Tibial nerve (tissue), 4 donors: ENCODE data around the gene BANP. TPM values are rescaled to one million over a fixed set of nuclear protein-coding genes. Genes with fewer than 3 reads are reported as not detected.

Experiments
- DNase-seq, 2 donors: peaks; one replicate each; pipeline ENCODE4 v3.0.0-alpha.2; 2019; ENCODE audit warnings: low spot score in 2 of 2
- H3K27ac ChIP-seq, 4 donors: fragments of 200-600 bp; sonication (generic) in 3 of 4; one replicate each; pipeline ENCODE4 v1.5.1; 2017 to 2019; ENCODE audit warnings: mild to moderate bottlenecking in 1 of 4
- H3K27me3 ChIP-seq, 2 donors: fragments of 200-600 bp; sonication (generic) in 1 of 2; one replicate each; pipeline versions ENCODE4 v1.5.1 to v1.6.0; 2017 to 2019
- H3K36me3 ChIP-seq, 3 donors: fragments of 200-600 bp; sonication (generic); one replicate each; pipeline ENCODE4 v1.5.1; 2018 to 2019
- H3K4me1 ChIP-seq, 4 donors: fragments of 200-600 bp; sonication (generic) in 3 of 4; one replicate each; pipeline ENCODE4 v1.5.1; 2017 to 2019
- H3K4me3 ChIP-seq, 4 donors: fragments of 200-600 bp; sonication (generic) in 3 of 4; one replicate each; pipeline ENCODE4 v1.5.1; 2017 to 2019; ENCODE audit warnings: mild to moderate bottlenecking in 1 of 4, moderate library complexity in 1 of 4
- H3K9me3 ChIP-seq, 4 donors: fragments of 200-600 bp; sonication (generic) in 3 of 4; one replicate each; pipeline ENCODE4 v1.5.1; 2017 to 2019
- EP300 ChIP-seq, 2 donors: sonication (generic); formaldehyde crosslinking; IDR thresholded peaks; one replicate each; pipeline ENCODE4 v1.6.1; 2017; ENCODE audit warnings: antibody characterized with exemption in 2 of 2, mild to moderate bottlenecking in 1 of 2
- POLR2A ChIP-seq, 2 donors: fragments of 450-650 bp; IDR thresholded peaks; one replicate each; pipeline ENCODE4 v1.6.1; 2017; ENCODE audit warnings: antibody characterized with exemption in 2 of 2, mild to moderate bottlenecking in 2 of 2, moderate library complexity in 2 of 2
- WGBS, 2 donors: methylation state at CpG; one replicate each; pipeline ENCODE4 v1.1.5; 2018; 5-methylcytosine and 5-hydroxymethylcytosine counted together
- total RNA-seq, 4 donors: library from RNA; depleted of rRNA; stranded (reverse); fragments of >200 nt; gene quantifications; one replicate each; pipeline ENCODE4 v1.1.0, GENCODE V29; 2016
- TF ChIP-seq, protein P1 (sequence below), 5 experiments: fragments of 200-600 bp in 3 of 5; fragments of 450-650 bp in 2 of 5; sonication (generic) in 3 of 5; IDR thresholded peaks; one replicate each; pipeline ENCODE4 v1.5.1; 2016 to 2019; ENCODE audit warnings: antibody characterized with exemption in 5 of 5, mild to moderate bottlenecking in 3 of 5, moderate library complexity in 2 of 5

Gene BANP
- total RNA-seq, 4 donors from 2014 or later: 21.9 to 27.3 (median 24.6) TPM

- TF ChIP-seq POLR2A (IDR thresholded peaks at IDR 0.05): no peak
- no peak for TF ChIP-seq EP300 (IDR thresholded peaks at IDR 0.05)
- TF ChIP-seq, protein P1, sequence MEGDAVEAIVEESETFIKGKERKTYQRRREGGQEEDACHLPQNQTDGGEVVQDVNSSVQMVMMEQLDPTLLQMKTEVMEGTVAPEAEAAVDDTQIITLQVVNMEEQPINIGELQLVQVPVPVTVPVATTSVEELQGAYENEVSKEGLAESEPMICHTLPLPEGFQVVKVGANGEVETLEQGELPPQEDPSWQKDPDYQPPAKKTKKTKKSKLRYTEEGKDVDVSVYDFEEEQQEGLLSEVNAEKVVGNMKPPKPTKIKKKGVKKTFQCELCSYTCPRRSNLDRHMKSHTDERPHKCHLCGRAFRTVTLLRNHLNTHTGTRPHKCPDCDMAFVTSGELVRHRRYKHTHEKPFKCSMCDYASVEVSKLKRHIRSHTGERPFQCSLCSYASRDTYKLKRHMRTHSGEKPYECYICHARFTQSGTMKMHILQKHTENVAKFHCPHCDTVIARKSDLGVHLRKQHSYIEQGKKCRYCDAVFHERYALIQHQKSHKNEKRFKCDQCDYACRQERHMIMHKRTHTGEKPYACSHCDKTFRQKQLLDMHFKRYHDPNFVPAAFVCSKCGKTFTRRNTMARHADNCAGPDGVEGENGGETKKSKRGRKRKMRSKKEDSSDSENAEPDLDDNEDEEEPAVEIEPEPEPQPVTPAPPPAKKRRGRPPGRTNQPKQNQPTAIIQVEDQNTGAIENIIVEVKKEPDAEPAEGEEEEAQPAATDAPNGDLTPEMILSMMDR (IDR thresholded peaks at IDR 0.05): no peak
- Histone ChIP-seq H3K27me3 (no peaks in the 10 kb centered on the region), H3K27ac (no peak overlapping the region), H3K9me3 (peaks cover 0 to 21% (median 5%) of the 10 kb centered on the region in 4 donors), H3K4me3 (no peak overlapping the region), H3K36me3 (peaks cover 0 to 24% (median 0%) of the 10 kb centered on the region in 3 donors), H3K4me1 (peaks cover 0 to 14% (median 2%) of the 10 kb centered on the region in 4 donors)
- DNase-seq: no peak
- 95 to 100% methylated on average over 2 of the region's 2 CpGs for WGBS, 2 donors
Measured at GRCh38 chr16:87971933-87972332, 20.7 kb downstream of the BANP start.

- Histone ChIP-seq H3K27ac (no peak overlapping the region), H3K36me3 (peaks cover 0 to 34% (median 0%) of the 10 kb centered on the region in 3 donors), H3K4me1 (peaks cover 0 to 2% (median 0%) of the 10 kb centered on the region in 4 donors), H3K27me3 (no peaks in the 10 kb centered on the region), H3K9me3 (peaks cover 0 to 21% (median 5%) of the 10 kb centered on the region in 4 donors), H3K4me3 (no peak overlapping the region)
- no peak for TF ChIP-seq POLR2A (IDR thresholded peaks at IDR 0.05)
- TF ChIP-seq EP300 (IDR thresholded peaks at IDR 0.05): no peak
- TF ChIP-seq, protein P1 (IDR thresholded peaks at IDR 0.05): no peak
- 69 to 79% methylated on average over 3 of the region's 3 CpGs for WGBS, 2 donors
- DNase-seq: no peak
Measured at GRCh38 chr16:87973717-87974116, 22.5 kb downstream of the BANP start.

GRCh38 chr16:87974178-87974577 is 22.9 kb downstream of the BANP start:
- TF ChIP-seq POLR2A (IDR thresholded peaks at IDR 0.05) (no peak), EP300 (IDR thresholded peaks at IDR 0.05) (no peak)
- TF ChIP-seq, protein P1 (IDR thresholded peaks at IDR 0.05): no peak
- WGBS, 2 donors: 89 to 96% methylated on average over 9 of the region's 9 CpGs
- peaks cover 0 to 21% (median 5%) of the 10 kb centered on the region in 4 donors for H3K9me3 ChIP-seq
- no peaks in the 10 kb centered on the region for H3K27me3 ChIP-seq
- H3K4me1 ChIP-seq: no peaks in the 10 kb centered on the region
- H3K36me3 ChIP-seq: peaks cover 0 to 36% (median 0%) of the 10 kb centered on the region in 3 donors
- H3K27ac ChIP-seq: no peak overlapping the region
- DNase-seq: no peak
- H3K4me3 ChIP-seq: no peak overlapping the region

- no peak for DNase-seq
- peaks cover 0 to 13% (median 1%) of the 10 kb centered on the region in 4 donors for H3K9me3 ChIP-seq
- no peak overlapping the region for H3K27ac ChIP-seq
- H3K27me3 ChIP-seq: no peaks in the 10 kb centered on the region
- TF ChIP-seq, protein P1 (IDR thresholded peaks at IDR 0.05): no peak
- TF ChIP-seq EP300 (IDR thresholded peaks at IDR 0.05): no peak
- no peak for TF ChIP-seq POLR2A (IDR thresholded peaks at IDR 0.05)
- 47 to 55% methylated on average over 3 of the region's 3 CpGs for WGBS, 2 donors
- no peaks in the 10 kb centered on the region for H3K4me1 ChIP-seq
- peaks cover 0 to 32% (median 0%) of the 10 kb centered on the region in 3 donors for H3K36me3 ChIP-seq
- no peak overlapping the region for H3K4me3 ChIP-seq
Measured at GRCh38 chr16:87976665-87977064, 25.4 kb downstream of the BANP start.

GRCh38 chr16:87978127-87978526 is 26.9 kb downstream of the BANP start:
- Histone ChIP-seq H3K36me3 (peaks cover 0 to 42% (median 0%) of the 10 kb centered on the region in 3 donors), H3K9me3 (no peaks in the 10 kb centered on the region), H3K4me1 (no peaks in the 10 kb centered on the region), H3K4me3 (no peak overlapping the region), H3K27me3 (no peaks in the 10 kb centered on the region), H3K27ac (no peak overlapping the region)
- 87 to 93% methylated on average over 5 of the region's 5 CpGs for WGBS, 2 donors
- TF ChIP-seq EP300 (IDR thresholded peaks at IDR 0.05): no peak
- TF ChIP-seq, protein P1 (IDR thresholded peaks at IDR 0.05): no peak
- no peak for TF ChIP-seq POLR2A (IDR thresholded peaks at IDR 0.05)
- DNase-seq: no peak
